ENCODE data around the gene NOVA1.
"Not testable (repeated sequence)": the region's sequence is repeated elsewhere in the genome, so short reads cannot be mapped to it uniquely, and the experiment has no call there.

Gene NOVA1, protein sequence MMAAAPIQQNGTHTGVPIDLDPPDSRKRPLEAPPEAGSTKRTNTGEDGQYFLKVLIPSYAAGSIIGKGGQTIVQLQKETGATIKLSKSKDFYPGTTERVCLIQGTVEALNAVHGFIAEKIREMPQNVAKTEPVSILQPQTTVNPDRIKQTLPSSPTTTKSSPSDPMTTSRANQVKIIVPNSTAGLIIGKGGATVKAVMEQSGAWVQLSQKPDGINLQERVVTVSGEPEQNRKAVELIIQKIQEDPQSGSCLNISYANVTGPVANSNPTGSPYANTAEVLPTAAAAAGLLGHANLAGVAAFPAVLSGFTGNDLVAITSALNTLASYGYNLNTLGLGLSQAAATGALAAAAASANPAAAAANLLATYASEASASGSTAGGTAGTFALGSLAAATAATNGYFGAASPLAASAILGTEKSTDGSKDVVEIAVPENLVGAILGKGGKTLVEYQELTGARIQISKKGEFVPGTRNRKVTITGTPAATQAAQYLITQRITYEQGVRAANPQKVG

DNA sequence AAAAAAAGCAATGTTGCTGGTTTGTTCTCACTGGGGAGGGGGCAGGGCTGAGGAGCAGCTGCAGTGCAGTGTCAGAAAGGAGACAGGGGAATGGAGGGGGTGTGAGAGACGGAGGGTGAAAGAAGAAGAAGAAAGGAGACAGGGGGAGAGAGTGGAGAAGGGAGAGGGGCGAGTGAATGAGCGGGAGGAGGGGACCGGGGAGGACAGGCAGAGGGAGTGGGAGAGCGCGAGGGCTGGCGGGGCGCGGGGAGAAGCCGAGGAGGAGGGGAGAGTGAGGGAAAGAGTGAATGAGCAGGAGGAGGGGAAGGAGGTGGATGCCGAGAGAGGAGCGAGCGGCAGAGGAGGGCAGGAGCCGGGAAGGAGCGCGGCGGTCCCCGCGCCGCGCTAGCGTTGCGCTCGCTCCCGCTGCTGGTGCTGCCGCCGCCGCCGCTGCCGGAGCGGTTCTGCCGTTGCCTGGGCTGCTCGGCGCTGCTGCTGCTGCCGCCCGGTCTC, at the start of gene NOVA1:
TSS of gene NOVA1 (minus strand) at position 445 of the 492 bp plus-strand sequence. CDS start 597 bp downstream, outside the sequence.
- DNase-seq = peak in 18 of 58 donors; percentile 21 to 87 (median 72)

DNA sequence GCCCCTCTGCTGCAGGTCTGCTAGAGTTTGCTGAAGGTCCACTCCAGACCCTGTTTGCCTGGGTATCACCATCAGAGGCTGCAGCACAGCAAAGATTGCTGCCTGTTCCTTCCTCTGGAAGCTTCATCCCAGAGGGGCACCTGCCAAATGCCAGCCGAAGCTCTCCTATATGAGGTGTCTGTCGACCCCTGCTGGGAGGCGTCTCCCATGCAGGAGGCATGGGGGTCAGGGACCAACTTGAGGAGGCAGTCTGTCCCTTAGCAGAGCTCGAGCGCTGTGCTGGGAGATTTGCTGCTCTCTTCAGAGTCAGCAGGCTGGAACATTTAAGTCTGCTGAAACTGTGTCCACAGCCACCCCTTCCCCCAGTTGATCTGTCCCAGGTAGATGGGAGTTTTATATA, 47.2 kb upstream of the NOVA1 start:
- DNase-seq = not testable (repeated sequence)

DNA sequence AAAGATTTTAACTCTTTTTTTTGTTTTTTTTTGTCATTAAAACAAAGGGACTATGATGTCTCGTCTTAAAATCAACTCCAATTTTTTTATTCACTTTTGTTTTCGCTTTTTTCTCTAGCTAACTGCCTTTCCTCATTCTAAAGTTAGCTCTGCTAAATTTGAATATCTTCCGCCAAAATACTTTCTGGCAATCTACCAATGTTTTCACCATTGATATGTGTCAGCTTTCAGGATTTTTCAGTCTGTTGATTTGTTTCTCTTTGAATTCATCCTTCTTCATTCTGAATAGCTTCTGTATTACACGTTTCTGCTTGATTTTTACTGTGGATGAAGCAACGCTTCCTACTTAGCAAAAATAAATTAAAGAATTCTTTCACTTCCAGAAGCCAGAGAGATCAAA, 38.7 kb upstream of the NOVA1 start:
- no peak for DNase-seq

DNA sequence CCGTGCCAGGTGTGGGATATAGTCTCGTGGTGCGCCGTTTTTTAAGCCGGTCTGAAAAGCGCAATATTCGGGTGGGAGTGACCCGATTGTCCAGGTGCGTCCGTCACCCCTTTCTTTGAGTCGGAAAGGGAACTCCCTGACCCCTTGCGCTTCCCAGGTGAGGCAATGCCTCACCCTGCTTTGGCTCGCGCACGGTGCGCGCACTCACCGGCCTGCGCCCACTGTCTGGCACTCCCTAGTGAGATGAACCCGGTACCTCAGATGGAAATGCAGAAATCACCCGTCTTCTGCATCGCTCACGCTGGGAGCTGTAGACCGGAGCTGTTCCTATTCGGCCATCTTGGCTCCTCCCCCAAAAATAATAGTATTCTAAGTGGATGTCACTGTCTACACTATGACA, 37.1 kb upstream of the NOVA1 start:
- not testable (repeated sequence) for DNase-seq

DNA sequence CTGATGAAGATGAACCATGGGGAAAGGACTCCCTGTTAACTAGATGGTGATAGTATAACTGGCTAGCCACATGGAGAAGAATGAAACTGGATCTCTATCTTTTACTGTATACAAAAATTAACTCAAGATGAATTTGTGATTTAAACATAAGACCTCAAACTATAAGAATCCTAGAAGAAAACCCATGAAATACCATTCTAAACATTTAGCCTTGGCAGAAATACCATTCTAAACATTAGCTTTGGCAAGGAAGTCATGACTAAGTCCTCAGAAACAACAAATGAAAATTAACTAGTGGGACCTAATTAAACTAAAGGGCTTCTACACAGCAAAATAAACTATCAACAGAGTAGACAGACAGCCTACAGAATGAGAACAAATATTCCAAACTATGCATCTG, 28.4 kb upstream of the NOVA1 start:
- no peak for DNase-seq

DNA sequence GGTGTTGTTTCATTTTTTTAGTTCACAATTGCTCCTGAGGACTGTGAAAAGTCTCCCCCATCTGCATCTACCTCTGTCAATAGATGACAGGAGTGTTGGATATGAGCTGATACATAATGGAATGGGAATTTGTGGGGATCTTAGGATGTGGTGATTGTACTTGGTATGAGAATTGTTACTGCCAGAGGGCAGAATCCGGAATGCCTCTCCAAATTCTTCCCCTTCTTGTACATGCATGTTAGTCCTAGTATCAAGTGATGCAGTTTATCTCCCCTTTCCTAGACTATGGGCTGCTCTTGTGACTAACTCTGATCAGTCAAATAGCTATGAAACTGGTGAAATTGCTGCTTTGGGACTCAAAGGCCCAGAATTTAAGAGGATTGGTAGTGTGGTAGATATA, 24.8 kb upstream of the NOVA1 start:
- no peak for DNase-seq

DNA sequence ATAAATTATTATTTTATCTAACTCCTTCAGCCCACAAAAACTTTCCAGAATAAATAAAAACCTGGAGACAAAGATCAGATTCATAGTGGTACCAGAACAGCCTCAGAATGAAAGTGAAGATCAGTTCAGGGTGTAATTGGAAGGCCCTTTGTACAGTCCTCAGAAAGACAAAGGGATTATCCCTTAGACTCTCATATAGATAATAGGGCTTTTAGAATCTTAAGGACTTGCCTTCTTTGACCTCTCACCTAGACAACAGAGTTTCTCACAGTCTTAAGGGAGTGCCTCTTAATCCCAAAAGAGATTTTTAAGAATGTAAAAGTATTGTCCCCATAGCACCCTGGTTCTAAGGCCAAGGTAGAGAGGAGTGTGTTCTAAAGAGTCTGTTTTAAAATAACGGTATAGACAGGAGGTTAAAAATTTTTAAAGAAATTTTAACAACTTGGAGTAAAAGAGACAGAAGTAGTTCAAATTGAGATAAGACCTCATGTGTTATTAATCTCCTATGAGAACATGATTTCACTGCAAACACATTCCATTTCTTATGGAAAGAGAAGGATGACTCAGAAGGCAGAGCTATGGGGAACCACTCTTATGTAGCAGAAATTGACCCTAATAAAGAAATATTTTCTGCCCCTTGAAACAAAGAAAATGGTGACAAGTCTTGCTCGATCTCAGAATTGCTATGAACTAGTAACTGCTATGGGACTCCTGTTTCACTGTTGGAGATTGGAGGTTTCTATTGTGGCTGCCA, 24.2 kb upstream of the NOVA1 start:
- DNase-seq = no peak

DNA sequence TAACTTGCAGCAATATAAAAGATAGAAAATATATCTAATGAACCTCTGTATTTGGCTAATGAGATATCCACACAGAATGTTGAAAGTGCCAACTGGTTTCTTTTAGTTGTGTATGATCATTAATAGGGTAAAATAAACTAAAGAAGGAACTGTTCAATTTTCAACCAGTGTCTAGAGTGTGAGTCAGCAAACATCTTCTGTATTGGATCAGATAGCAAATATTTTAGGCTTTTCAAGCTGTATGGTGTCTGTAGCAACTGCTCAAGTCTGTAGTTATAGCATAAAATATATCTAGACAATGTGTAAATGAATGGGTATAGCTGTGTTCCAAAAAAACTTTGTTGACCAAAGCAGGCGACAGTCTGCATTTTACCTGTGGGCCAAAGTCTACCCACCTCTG, 23.5 kb upstream of the NOVA1 start:
- DNase-seq = no peak

DNA sequence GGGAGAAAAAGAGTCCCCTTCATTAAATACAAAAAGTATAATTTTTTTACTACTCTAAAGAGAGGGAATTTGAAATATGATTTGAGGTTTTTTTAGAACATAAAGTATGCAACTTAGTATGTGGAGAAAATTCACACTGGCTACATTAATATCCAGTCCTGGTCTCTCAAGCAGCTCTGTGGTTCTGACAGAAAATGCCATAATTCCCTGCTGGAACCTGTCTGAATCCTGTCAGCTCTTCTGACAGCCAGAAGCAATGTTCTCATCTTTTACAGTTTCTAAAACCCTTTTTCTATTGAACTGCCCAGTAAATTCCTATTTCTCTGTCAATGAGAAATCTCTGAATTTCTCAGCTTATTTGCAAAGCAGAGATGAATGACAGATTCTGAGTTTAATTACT, 13.4 kb upstream of the NOVA1 start:
- DNase-seq = no peak

DNA sequence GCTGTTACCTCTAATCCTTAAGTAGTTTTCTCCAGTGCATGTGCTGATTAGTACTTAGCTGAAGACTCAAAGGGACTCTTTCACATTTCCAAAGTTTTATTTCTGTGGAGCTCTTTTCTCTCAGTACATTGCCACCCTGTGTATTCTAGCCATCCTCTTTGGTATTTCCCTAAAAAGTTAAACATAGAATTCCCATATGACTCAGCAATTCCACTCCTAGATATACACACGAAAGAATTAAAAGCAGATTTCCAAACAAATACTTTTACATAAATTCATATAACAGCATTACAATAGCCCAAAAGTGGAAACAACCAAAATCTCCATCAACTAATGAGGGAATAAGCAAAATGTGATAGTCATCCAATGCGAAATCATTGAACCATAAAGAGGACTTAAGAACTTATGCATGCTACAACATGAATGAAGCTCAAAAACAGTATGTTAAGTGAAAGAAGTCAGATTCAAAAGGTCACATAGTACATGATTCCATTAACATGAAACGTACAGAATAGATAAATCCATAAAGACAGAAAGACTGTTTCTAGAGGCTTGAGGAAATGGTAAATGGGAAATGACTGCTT, 9.0 kb upstream of the NOVA1 start:
- DNase-seq = no peak

DNA sequence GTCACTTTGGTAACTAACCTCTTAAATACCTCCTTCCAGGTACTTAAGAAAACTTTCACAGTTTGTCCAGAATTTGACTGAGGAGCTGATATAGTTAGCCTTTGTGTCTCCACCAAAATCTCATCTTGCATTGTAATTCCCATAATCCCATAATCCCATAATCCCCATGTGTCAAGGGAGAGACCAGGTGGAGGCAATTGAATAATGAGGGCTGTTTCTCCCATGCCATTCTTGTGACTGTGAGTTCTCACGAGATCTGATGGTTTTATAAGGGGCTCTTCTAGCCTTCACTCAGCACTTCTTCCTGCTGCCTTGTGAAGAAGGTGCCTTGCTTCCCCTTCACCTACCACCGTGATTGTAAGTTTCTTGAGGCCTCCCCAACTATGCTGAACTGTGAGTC, 7.8 kb upstream of the NOVA1 start:
- DNase-seq = no peak

DNA sequence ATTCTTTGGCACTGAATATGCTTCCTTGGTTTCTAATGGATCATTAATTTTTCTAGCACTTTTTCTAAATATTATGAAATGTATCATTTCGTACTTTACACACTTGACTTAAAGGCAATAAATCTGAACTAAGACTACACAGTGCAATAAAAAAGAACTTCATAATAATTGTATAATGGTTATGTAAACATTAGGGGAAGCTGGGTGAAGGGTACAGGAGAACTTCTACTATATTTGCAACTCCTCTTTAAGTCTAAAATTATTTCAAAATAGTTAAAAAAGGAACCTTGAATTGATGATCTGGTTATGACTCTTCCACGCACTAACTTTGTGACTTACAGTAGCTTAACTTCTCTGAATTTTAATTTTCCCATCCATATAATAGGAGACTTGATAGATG, 5.1 kb upstream of the NOVA1 start:
- no peak for DNase-seq

DNA sequence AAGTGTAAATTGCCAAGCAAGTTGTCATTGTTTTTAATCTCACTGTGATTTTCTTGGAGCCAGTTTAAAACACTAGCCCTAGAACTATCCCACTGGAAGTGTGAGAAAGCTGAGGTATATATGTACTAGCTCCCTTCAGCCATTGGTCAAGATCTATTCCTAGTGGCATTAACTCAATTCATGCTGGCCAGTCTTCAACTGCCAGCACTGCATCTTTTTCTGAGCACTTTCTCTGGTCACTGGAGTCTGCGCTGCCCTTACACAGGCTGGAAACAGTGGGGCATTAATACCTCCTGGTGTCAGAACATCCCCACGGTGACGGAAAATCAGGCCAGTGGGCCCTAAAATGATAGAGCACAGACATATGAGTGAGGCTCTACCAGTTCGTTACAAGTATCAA, 4.0 kb upstream of the NOVA1 start:
- DNase-seq = no peak

DNA sequence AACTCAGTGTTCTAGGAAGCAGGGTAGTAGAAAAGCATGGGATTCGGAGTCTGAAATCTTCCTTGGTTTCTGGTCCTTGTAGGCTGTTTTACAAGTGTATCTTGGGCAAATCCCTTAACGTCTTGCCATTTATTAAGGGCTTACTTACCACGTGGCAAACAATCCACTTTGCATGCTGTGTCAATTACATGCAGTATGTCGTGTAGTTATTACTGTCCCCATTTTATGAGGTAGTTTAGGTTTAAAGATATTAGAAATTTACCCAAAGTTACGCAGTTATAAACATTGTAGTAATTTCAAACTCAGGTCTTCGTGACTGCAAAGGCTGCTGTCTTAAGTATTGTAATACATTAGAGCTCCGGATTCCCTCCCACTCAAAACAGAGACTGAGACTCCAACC, 1.5 kb upstream of the NOVA1 start:
- DNase-seq = no peak

DNA sequence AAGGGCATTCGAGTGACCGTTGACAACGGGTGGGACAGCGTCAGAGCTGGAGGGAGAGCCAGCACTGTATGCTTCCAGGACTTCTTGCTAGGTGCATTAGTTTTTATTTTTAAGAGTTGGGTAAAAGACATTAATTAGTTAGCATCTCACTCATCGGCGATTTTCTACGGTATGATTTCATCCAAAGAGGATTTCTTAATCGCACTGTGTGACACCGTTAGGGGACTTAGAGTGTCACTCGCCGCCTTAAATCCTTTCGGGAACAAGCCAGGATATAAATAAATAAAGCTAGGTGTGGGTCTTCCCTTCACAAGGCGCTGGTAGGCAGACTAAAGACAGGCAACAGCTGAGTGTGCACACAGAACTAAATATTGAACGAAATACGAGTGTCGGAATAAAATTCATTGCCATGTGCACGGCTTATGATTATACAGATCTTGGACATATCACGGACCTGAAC, 869 bp upstream of the NOVA1 start:
- DNase-seq = peak in 17 of 58 donors; percentile 25 to 68 (median 45)

DNA sequence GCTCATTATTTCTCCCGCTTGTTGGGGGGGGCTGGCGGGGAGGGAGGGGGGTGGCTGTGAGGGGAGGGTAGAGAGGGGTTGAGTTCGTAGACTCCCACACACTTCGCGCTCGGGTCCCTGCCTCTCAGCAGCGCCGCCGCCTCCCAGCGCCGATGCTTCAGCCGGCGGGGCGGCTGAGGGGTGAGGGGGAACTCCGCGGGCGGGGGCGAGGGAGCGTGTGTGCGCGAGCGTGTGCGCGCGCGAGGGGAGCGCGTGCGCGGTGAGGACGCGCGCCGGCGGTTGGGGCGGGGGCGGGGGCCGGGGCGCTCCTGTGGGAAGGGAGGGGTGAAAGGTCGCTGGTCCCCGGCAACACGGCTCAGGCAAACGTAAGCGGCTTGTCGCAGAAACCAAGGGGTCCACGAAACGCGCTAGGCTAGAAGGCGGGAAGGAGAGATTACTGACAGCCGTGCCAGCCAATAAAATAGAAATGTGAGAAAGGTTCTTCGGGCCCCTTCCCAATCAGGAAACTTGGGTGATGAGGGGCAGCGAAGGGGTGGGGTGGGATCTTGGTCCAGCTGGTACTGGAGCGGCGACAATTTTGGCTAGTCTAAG, 343 bp upstream of the NOVA1 start:
- peak; percentile 52 to 98 (median 93) for DNase-seq

DNA sequence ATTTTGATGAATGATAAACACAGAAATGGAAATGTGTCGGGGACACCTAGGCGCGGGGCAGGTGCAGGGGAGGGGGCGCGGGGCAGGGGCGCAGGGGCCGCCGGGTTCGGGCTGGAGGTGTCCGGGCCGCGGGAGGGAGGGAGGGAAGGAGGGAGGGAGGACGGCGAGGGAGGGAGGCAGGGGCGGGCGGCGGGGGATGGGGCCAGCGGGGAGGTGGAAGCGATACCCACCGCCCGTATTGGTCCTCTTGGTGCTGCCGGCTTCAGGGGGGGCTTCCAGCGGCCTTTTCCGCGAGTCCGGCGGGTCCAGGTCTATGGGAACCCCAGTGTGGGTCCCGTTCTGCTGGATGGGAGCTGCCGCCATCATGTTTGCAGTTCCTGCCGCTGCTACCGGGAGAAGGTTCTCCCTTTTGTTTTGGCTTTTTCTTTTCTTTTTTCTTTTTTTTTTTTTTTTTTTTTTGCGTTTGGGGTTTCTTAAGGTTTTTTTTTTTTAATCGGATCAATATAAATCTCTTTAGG, 703 bp downstream of the NOVA1 start:
- DNase-seq = peak in 48 of 58 donors; percentile 8 to 66 (median 36)

DNA sequence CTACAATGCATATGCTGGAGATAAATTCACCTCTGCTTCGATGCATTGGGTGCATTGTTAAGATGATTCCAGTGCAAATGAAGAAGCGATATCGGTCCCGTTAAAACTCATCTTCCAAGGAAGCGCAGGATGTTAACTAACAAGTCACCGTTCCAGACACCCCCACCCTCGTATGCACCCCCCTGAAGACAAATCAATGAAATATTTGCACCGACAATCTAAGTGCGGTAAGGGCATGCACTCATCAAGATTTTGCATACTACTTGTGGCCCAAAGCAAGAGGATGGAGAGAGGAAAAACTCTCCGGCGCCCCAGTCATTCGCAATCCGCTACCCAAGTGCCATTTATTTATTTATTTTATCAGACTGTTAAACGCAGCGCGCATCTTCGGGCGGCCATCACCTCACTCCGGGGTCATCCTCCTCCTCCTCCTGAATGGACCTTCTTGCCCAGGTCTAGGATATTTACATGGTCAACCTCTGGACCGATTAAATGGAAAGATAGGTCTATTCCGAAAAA, 1.2 kb downstream of the NOVA1 start:
- peak in 31 of 58 donors; percentile 2 to 64 (median 25) for DNase-seq

DNA sequence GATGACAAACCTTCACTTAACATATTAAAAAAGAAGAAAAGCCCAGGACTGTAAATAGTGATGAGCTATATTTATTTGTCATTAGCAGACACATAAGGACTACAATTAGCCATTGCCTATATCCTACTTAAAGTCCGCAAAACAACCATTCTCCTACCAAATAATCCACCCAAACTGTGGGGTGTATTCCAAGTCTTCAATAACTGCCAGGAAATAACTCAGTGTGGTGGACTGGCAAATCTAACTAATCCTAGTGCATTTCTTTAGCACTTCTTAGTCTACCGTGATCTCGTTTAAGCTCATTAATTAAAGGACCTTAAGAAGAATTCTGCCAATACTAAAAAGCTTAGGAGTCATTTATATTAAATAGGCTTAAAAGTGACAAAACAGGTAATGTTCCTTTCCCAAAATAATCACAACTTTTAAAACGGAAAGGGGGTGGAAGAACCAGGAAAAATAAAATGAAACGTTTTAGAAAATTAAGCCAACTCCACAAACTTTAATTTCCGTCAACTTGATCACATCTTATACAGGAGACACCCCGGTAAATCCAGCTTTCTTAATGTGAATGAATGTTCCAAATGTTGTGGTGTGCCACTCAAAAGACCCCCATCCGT, 1.8 kb downstream of the NOVA1 start:
- no peak for DNase-seq

Data from anterior cingulate cortex (tissue), 58 donors.